PFSK-1 (cell line): ENCODE measurements around the gene MORN1.

Experiments used
- FOXP2 ChIP-seq: optimal IDR thresholded peaks from 2 replicates; pipeline ENCODE3; 2011; ENCODE audit warnings: borderline replicate concordance, control low read depth, inconsistent platforms; ENCODE audit not compliant: insufficient read depth; ENCODE audit errors: extremely low read length, extremely low read depth
- POLR2AphosphoS5 ChIP-seq: IDR thresholded peaks from 2 replicates; pipeline ENCODE4 v1.6.1; 2012; ENCODE audit warnings: low read depth, mild to moderate bottlenecking, control low read depth, low read length, moderate library complexity
- REST ChIP-seq, 2 experiments: IDR thresholded peaks; 2 replicates each; pipeline versions ENCODE4 v1.6.1 to v1.8.0; 2011 to 2012; ENCODE audit warnings: low read depth in 2 of 2, low read length in 2 of 2, control low read depth in 1 of 2, inconsistent platforms in 1 of 2, mild to moderate bottlenecking in 1 of 2, moderate library complexity in 1 of 2; ENCODE audit not compliant: insufficient read depth in 1 of 2
- SIN3A ChIP-seq: IDR thresholded peaks from 2 replicates; pipeline ENCODE4 v1.6.1; 2012; ENCODE audit warnings: mild to moderate bottlenecking, low read length, moderate library complexity, borderline replicate concordance; ENCODE audit not compliant: insufficient read depth
- TAF1 ChIP-seq: IDR thresholded peaks from 2 replicates; pipeline ENCODE4 v1.6.1; 2012; ENCODE audit warnings: low read length, control low read depth, borderline replicate concordance; ENCODE audit not compliant: insufficient read depth

MORN1 gene

GRCh38 chr1:2376931-2377672, 14.3 kb downstream of the MORN1 start:
- TF ChIP-seq REST (IDR thresholded peaks at IDR 0.05; ENCODE audit: insufficient read depth in 1 of 2, low read depth in 2 of 2, low read length in 2 of 2) (no peak), POLR2AphosphoS5 (no peak), SIN3A (no peak), FOXP2 (no peak), TAF1 (no peak)

- TF ChIP-seq REST (IDR thresholded peaks at IDR 0.05; ENCODE audit: insufficient read depth in 1 of 2, low read depth in 2 of 2, low read length in 2 of 2), result no peak
- TF ChIP-seq POLR2AphosphoS5, result no peak
- TF ChIP-seq FOXP2, result no peak
- no peak for TF ChIP-seq SIN3A
- TF ChIP-seq TAF1, result no peak
Measured at GRCh38 chr1:2376261-2376741, 15.1 kb downstream of the MORN1 start.

GRCh38 chr1:2375923-2376260, 15.5 kb downstream of the MORN1 start:
- TF ChIP-seq SIN3A (no peak), POLR2AphosphoS5 (no peak)

- TF ChIP-seq TAF1 (no peak), SIN3A (no peak)
Measured at GRCh38 chr1:2375246-2375922, 16.0 kb downstream of the MORN1 start.

GRCh38 chr1:2374252-2375155, 16.9 kb downstream of the MORN1 start:
- no peak for TF ChIP-seq SIN3A
- TF ChIP-seq FOXP2, result no peak
- no peak for TF ChIP-seq REST (IDR thresholded peaks at IDR 0.05; ENCODE audit: insufficient read depth in 1 of 2, low read depth in 2 of 2, low read length in 2 of 2)
- TF ChIP-seq TAF1, result no peak
- TF ChIP-seq POLR2AphosphoS5, result no peak
